ENCODE data around the gene LMF1. TPM values are rescaled to one million over a fixed set of nuclear protein-coding genes. Genes with fewer than 3 reads are reported as not detected.

LMF1 gene
- total RNA-seq, 1 donor from 2014 or later = 26.2 TPM

DNA sequence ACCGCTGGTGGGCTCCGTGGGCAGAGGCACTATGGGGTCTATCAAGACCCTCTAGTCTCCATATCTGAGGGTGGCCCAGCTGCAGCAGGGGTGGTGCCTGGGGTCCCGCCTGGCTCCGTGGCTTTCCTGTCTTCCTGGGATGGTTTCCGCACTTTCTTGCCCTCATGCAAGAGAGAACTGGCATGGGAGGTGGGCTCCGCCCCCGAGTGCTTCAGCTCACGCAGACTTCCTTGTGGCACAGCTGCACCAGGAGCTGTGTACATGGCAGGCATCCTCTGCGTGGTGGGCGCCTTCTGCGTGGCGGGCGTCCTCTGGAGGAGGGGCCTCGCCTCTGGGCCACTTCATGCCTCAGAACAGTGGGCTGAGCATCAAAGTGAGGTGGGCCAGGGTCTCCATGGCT is 73.1 kb downstream of the LMF1 start:
- Mint-ChIP-seq H3K27ac (no peak overlapping the region), H3K4me3 (ENCODE audit: low read depth) (no peak overlapping the region), H3K9me3 (ENCODE audit: low read depth) (no peaks in the 10 kb centered on the region), H3K4me1 (ENCODE audit: low read depth) (peaks cover 3% of the 10 kb centered on the region), H3K36me3 (ENCODE audit: insufficient read depth) (peaks cover 3% of the 10 kb centered on the region), H3K27me3 (no peaks in the 10 kb centered on the region)
- no peak for TF ChIP-seq CTCF (IDR thresholded peaks at IDR 0.05; ENCODE audit: unreplicated experiment)
- no peak for DNase-seq (ENCODE audit: low spot score, unreplicated experiment)

GRCh38 chr16:897200-897543 is 73.6 kb downstream of the LMF1 start:
- Mint-ChIP-seq H3K9me3 (ENCODE audit: low read depth) (no peaks in the 10 kb centered on the region), H3K27me3 (no peaks in the 10 kb centered on the region), H3K27ac (no peak overlapping the region), H3K4me1 (ENCODE audit: low read depth) (peaks cover 3% of the 10 kb centered on the region), H3K36me3 (ENCODE audit: insufficient read depth) (peaks cover 3% of the 10 kb centered on the region), H3K4me3 (ENCODE audit: low read depth) (no peak overlapping the region)
- TF ChIP-seq CTCF (IDR thresholded peaks at IDR 0.05; ENCODE audit: unreplicated experiment) = no peak
- no peak for DNase-seq (ENCODE audit: low spot score, unreplicated experiment)

- peaks cover 3% of the 10 kb centered on the region for H3K36me3 Mint-ChIP-seq (ENCODE audit: insufficient read depth)
- peaks cover 3% of the 10 kb centered on the region for H3K4me1 Mint-ChIP-seq (ENCODE audit: low read depth)
- H3K4me3 Mint-ChIP-seq (ENCODE audit: low read depth) = no peak overlapping the region
- TF ChIP-seq CTCF (IDR thresholded peaks at IDR 0.05; ENCODE audit: unreplicated experiment) = no peak
- DNase-seq (ENCODE audit: low spot score, unreplicated experiment) = no peak
- H3K9me3 Mint-ChIP-seq (ENCODE audit: low read depth) = no peaks in the 10 kb centered on the region
- H3K27ac Mint-ChIP-seq = no peak overlapping the region
- H3K27me3 Mint-ChIP-seq = no peaks in the 10 kb centered on the region
Observed at GRCh38 chr16:896261-897199, 74.3 kb downstream of the LMF1 start.

DNA sequence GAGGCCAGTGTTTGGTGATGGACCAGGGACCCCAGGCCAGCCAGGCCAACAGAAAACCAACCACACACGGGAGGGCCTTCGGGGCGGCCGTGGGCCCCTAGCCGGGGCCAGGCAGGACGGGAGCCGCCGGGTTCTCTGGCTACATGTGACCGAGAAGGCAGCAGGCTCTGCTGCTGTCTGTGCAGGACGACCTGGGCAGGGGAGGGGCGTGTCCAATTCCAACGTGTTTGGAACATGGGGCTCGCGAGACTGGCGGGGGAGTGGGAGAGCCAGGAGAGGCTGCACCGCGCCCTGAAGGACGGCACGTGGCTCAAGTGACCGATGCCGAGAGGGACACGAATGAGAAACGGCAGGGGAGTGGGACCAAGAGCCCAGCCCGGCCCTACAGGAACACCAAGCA is 75.4 kb downstream of the LMF1 start:
- DNase-seq (ENCODE audit: low spot score, unreplicated experiment) = no peak
- TF ChIP-seq CTCF (IDR thresholded peaks at IDR 0.05; ENCODE audit: unreplicated experiment) = no peak
- H3K4me3 Mint-ChIP-seq (ENCODE audit: low read depth) = no peak overlapping the region
- no peaks in the 10 kb centered on the region for H3K27me3 Mint-ChIP-seq
- no peaks in the 10 kb centered on the region for H3K9me3 Mint-ChIP-seq (ENCODE audit: low read depth)
- H3K27ac Mint-ChIP-seq = no peak overlapping the region
- H3K4me1 Mint-ChIP-seq (ENCODE audit: low read depth) = peaks cover 3% of the 10 kb centered on the region
- H3K36me3 Mint-ChIP-seq (ENCODE audit: insufficient read depth) = peaks cover 3% of the 10 kb centered on the region

- TF ChIP-seq CTCF (IDR thresholded peaks at IDR 0.05; ENCODE audit: unreplicated experiment) = no peak
- H3K27me3 Mint-ChIP-seq = no peaks in the 10 kb centered on the region
- no peak overlapping the region for H3K27ac Mint-ChIP-seq
- H3K4me3 Mint-ChIP-seq (ENCODE audit: low read depth) = no peak overlapping the region
- DNase-seq (ENCODE audit: low spot score, unreplicated experiment) = no peak
- H3K36me3 Mint-ChIP-seq (ENCODE audit: insufficient read depth) = peaks cover 3% of the 10 kb centered on the region
- peaks cover 3% of the 10 kb centered on the region for H3K4me1 Mint-ChIP-seq (ENCODE audit: low read depth)
- no peaks in the 10 kb centered on the region for H3K9me3 Mint-ChIP-seq (ENCODE audit: low read depth)
Observed at GRCh38 chr16:894841-895240, 75.9 kb downstream of the LMF1 start.

All from progenitor cell of endocrine pancreas (in vitro differentiated cells).